Mucosa of stomach (tissue), 1 donor: ENCODE results near the gene SIRT7.
A peak's percentile ranks its signal among the peaks of the same experiment; 100 is the strongest.

Experiments
- H3K27me3 ChIP-seq: one replicate; pipeline ENCODE4 v1.7.0; 2013; ENCODE audit warnings: mild to moderate bottlenecking, low read length; ENCODE audit not compliant: control insufficient read depth, insufficient read depth
- H3K36me3 ChIP-seq: one replicate; pipeline ENCODE4 v1.7.0; 2013; ENCODE audit warnings: low read length; ENCODE audit not compliant: control insufficient read depth, insufficient read depth
- H3K4me1 ChIP-seq: one replicate; pipeline ENCODE4 v1.7.0; 2013; ENCODE audit warnings: mild to moderate bottlenecking, low read length; ENCODE audit not compliant: control insufficient read depth, insufficient read depth
- H3K4me3 ChIP-seq: one replicate; pipeline ENCODE4 v1.7.0; 2013; ENCODE audit warnings: low read length
- H3K9ac ChIP-seq: one replicate; pipeline ENCODE4 v1.7.0; 2013; ENCODE audit warnings: mild to moderate bottlenecking, low read length, moderate library complexity
- H3K9me3 ChIP-seq: one replicate; pipeline ENCODE4 v1.7.0; 2013; ENCODE audit warnings: mild to moderate bottlenecking, low read length, moderate library complexity; ENCODE audit not compliant: control insufficient read depth
- donor health status: Pancreatic carcinoma.

Gene SIRT7

DNA sequence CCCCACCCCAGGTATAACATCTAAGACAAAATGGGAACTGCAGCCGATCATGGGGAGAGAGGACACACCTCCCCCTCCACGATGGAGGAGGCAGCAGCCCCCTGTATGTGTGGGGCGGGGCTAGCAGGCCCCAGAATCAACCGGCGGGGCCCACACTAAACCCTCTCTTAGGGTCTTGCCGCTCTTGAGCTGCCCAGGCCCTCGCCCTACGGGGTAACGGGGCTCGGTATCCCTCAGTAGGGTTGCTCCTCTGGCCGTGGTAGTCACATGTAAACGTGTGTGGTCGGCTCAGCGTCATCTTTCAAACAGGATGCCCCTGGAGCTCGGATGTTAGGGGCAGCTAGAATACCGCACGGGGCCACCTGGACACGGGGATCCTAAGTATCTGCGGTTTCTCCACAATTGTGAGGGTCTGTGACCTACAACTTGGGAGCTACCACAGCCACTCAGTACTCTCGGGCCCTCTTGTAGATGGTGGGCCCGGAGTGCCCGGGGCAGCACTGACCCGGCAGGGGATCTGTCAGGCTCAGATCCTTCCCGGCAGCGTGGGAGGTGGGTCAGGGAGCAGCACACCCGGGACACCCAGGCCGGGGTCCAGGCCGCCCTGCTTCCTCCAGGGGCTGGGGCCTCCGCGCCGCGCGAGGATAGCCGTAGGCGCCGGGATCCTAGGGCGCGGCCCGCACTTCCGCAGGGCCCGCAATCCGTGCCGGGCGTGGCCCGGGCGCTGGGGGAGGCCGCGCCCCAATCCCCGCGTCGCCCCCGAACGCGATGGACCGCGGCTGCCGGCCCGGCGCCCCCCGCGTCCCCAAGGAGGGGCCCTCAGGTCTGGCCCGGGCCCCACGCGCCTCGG lies 47.6 kb downstream of the SIRT7 start:
- Histone ChIP-seq H3K36me3 (peaks cover 11% of the 10 kb centered on the region), H3K4me3 (peak overlapping the region; percentile 90), H3K9ac (peak overlapping the region; percentile 91), H3K9me3 (no peaks in the 10 kb centered on the region), H3K27me3 (no peaks in the 10 kb centered on the region), H3K4me1 (peaks cover 53% of the 10 kb centered on the region)

DNA sequence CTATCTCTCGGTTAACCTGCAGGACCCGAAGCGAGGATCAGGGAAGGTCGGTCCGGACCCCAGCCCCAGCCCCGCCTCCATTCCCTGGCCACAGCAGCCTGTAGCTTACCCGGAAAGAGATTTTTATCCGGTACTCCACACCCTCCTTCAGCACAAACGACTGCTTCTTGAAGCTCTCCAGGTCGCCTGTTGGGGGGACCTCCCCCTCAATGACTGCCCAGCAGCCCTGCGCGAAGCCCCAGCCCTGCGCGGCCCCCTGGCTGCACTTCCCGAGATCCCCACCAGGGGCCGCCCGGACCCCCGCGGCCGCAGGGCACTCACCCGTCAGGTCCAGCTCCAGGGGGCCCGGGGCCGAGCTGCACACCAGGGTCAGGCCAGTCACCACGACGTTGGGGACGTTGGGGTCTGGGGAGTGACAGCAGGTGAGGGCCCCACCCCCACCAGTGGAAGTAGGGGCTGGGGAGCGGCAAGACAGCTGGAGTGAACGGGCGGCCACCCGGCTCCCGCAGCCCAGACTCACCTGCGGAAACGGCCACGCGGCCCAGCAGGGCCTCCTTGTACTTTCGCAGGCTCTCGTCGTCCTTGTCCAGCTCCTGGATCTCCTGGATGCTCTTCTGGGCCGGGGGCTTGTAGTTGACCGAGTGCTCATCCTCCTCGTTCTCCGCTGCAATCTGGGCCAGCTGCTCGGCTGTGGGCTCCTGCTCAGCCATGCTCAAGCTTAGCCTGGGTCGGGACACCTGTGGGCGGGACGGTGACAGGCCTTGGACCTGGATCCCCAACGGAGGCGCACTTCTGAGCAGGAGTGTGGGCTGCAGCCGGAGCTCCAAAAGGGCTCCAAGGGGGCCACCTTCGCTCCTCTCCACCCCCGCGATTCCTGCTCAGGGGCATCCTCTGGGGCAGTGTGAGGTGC lies 48.5 kb downstream of the SIRT7 start:
- Histone ChIP-seq H3K27me3 (no peaks in the 10 kb centered on the region), H3K36me3 (peaks cover 11% of the 10 kb centered on the region), H3K4me3 (peak overlapping the region; percentile 90), H3K9ac (peak overlapping the region; percentile 91), H3K9me3 (no peaks in the 10 kb centered on the region), H3K4me1 (peaks cover 62% of the 10 kb centered on the region)

DNA sequence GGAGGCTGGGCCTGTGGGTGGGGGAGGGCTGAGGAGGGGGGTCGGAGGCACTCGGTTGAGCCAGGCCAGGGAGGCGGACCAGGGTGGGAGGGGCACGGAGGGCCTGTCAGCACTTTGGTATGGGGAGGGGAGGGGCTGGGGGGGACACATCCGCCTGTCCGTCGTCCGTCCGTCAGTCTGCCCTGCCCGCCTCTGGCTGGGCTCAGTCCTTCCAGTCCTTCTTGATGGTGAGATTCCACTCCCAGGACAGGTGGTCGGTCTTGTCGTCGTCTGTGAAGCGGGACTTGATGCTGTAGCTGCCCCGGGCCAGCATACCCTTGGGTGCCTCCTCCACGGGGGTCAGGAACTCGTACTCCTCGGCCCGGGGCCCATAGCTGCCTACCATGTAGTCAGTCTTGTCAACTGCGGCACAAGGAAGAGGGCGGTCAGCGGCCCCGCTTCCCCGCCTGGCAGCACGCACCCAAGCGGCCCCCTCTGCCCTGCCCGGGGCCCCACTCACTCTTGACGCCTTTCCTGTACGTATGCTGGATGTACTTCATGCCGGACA lies 49.2 kb downstream of the SIRT7 start:
- no peaks in the 10 kb centered on the region for H3K27me3 ChIP-seq
- peaks cover 69% of the 10 kb centered on the region for H3K4me1 ChIP-seq
- H3K36me3 ChIP-seq, result peaks cover 11% of the 10 kb centered on the region
- no peak overlapping the region for H3K4me3 ChIP-seq
- no peak overlapping the region for H3K9ac ChIP-seq
- H3K9me3 ChIP-seq, result no peaks in the 10 kb centered on the region

DNA sequence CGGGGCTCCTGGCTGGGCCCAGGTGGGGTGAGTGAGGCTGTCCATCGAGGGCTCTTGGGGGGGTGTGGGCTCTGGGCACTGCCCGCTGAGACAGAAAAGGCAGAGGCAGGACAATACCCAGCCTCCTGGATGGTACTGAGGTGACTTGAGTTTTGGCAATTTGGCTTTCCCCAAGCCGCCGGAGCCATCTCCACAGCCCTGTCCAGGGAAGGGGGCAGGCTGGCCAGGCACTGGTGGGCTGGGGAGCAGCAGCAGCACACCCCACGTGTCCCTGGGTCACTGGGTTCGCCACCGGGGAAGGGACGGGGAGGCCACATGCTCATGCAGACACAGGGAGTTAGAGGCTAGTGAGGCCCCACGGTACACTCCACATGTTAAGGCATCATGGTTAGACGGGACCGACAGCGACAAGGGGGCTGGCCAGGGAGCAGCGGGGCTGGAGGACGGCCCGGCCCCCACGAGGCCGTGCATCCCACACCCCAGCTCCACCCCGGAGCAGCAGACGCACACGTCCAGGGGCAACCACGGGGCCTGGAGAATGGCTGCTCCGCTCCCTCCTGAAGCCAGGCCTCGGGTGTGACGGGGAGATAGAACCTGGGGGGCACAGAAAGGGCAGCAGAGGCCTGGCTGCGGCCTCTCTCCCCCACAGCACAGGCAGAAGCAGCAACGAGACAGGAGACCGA lies 49.8 kb downstream of the SIRT7 start:
- Histone ChIP-seq H3K4me1 (peaks cover 75% of the 10 kb centered on the region), H3K27me3 (no peaks in the 10 kb centered on the region), H3K4me3 (no peak overlapping the region), H3K36me3 (peaks cover 11% of the 10 kb centered on the region), H3K9ac (peak overlapping the region; percentile 41), H3K9me3 (no peaks in the 10 kb centered on the region)

DNA sequence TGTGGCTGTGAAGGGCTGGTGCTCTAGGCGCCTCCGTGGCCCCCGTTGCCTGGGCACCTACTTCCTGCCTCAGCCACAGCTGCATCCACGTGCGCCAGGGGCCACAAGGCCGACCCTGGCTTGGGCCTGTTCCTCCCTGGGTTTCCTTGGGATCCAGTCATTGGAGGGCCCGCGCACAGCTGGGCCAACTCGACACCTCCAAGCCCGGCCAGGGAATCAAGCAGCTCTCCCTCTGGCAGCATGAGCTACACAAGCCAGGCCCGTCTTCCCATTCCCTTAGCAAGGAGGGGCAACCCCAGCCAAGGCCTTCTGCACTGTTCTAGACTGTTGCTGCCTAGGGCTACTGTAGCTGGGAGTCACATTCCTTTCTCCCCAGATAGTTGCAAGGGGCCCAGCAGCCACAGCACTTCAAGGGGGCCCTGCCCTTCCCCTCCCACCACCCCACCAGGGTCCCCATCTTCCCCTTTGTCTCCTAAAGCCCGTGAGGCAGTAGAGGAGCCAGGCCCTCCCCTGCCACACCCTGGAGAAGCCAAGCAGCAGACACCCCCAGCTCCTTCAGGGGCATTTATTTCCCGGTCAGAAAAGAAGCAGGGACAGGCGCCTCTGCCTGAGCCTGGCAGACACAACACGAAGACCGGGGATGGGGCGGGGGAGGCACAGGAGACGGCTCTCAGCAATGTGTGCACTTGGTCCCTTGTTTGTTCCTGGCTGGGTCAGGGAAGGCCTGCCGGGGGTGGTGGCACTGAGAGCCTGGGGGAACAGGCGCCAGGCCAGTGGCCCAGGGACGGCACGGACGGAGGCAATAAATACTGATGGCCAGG lies 50.6 kb downstream of the SIRT7 start:
- Histone ChIP-seq H3K27me3 (no peaks in the 10 kb centered on the region), H3K36me3 (peaks cover 11% of the 10 kb centered on the region), H3K9me3 (no peaks in the 10 kb centered on the region), H3K4me3 (no peak overlapping the region), H3K4me1 (peaks cover 81% of the 10 kb centered on the region), H3K9ac (peak overlapping the region; percentile 41)

DNA sequence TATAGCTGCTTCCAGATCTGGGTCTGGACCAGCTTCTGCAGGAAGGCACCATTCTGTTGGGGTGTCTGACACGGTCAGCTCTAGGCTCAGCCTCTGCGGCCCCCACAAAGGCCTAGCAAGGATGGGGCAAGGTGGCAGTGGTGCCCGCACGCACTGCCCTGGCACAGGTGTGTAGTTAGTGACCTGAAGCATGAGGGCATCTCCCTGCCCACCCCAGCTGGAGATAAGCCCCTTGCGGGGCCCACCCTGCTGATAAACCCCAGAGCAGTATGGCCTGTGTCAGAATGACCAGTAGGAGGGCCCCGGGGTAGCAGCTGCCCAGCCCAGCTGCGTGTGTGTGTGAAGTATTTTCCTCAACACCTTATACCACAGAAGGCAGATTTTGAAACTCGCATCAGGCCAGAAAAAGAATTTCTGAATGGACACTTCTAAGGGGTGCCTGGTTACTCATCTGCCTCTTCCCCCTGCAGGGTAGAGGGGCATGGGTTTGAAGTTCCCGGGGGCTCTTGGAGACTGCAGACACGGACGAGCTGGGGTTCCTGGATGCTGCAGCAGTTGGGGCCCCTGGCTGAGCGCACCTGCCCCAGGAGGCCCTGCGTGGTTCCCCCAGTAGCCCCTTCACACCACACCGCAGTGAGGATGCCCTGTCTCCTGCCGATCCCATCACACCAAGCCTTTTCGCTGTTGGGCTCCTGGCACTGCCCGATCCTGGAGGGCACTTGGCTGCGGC lies 51.4 kb downstream of the SIRT7 start:
- Histone ChIP-seq H3K9ac (peak overlapping the region; percentile 27), H3K27me3 (no peaks in the 10 kb centered on the region), H3K9me3 (no peaks in the 10 kb centered on the region), H3K4me1 (peaks cover 82% of the 10 kb centered on the region), H3K36me3 (peaks cover 11% of the 10 kb centered on the region), H3K4me3 (no peak overlapping the region)

DNA sequence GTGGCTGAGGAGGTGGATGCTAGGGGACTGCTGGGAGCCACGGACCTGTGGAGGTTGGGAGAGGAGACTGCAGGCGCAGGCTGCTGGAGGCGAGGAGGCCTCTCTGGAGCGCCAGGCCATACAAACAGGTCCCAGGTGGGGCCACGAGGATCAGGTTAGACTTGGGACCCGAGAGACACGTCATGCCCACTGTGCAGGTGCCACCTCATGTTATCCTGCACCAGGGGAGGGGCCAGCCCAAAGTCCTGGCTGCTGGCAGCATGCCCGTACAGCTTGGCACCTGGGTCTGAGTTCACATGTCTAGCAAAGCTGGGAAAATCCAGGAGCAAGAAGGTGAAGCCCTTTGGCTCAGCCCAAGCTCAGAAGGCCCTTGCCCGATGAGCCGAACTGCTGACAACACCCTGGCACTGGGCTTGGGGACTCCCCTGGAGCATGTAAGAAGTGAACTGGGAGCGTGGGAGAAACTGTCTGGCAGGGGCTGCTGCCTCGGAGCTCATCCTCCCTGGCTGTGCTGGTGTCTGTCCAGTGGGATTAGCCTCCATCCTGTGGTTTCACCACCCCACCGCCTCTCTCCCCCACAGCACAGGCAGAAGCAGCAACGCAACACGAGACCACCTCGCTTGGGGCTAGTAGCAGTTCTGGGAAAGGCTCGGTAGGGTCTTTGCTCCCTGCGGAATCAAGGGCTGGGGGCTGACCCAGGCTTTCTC lies 52.1 kb downstream of the SIRT7 start:
- Histone ChIP-seq H3K9me3 (no peaks in the 10 kb centered on the region), H3K4me1 (peaks cover 83% of the 10 kb centered on the region), H3K27me3 (no peaks in the 10 kb centered on the region), H3K9ac (peak overlapping the region; percentile 46), H3K4me3 (no peak overlapping the region), H3K36me3 (peaks cover 11% of the 10 kb centered on the region)

DNA sequence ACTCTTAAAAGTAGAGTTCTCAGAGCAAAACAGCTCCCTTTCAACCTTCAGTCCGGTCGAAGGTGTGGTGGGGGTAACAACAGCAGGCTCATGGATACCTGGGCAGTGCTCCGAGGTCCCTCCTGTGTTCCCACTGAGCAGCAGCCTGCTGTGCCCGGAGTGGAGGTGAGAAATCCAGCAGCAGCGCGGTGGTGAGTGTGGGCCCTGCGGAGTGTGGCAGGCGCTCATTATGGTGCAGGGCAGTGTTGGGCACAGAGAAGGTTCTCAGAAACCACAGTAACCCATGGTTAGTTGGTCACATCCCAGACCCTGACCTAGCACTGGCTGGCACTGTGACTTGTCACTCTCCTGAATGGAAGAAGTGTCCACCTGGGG lies 52.6 kb downstream of the SIRT7 start:
- peaks cover 83% of the 10 kb centered on the region for H3K4me1 ChIP-seq

DNA sequence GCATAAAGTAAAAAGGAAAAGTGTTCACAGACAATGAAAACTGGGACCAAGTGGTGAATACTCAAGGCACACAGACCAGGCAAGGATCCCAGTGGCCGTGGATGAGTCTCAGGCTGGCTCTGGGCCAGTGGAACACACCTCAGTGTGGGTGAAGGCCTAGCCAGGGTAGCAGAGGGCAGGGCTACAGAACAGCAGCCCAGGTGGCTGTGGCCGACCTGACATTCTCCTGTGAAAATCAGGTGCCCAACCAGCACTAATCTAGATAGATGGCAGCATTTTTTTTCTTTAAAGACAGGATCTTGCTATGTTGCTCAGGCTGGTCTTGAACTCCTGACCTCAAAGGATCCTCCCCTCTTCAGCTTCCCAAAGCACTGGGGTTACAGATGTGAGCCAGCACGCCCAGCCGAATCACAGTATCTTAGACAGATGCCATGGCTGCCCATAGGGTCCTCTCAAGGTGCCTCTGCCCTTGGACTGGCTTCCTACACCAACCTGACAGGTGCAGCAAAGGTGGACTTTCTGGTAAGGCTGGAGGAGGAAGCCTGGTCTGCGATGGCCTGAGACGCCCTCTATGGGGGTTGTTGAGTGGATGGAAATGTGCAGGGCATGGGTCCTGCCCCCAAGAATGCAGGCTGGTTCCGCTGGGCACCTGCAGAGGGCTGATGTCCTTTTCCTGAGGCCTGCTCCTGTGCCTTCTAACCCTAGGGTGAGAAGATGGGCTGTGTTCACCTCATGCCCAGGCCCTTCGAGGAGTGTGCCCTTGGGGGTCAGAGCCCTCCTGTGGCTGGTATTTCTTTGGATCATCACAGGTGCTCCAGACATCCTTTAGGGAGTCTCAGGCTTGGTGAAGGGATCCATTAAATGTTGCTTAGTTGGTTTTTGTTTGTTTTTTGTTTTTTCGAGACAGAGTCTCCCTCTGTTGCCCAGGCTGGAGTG lies 53.9 kb downstream of the SIRT7 start:
- peak overlapping the region; percentile 24 for H3K9ac ChIP-seq

More for the DNA sequence above, 52.6 kb downstream of the SIRT7 start:
- Histone ChIP-seq H3K27me3 (no peaks in the 10 kb centered on the region), H3K9ac (peak overlapping the region; percentile 46), H3K9me3 (no peaks in the 10 kb centered on the region), H3K4me3 (no peak overlapping the region), H3K36me3 (peaks cover 11% of the 10 kb centered on the region)

More for the DNA sequence above, 53.9 kb downstream of the SIRT7 start:
- H3K4me3 ChIP-seq, result no peak overlapping the region
- H3K27me3 ChIP-seq, result no peaks in the 10 kb centered on the region
- H3K9me3 ChIP-seq, result no peaks in the 10 kb centered on the region
- H3K36me3 ChIP-seq, result peaks cover 5% of the 10 kb centered on the region
- H3K4me1 ChIP-seq, result peaks cover 76% of the 10 kb centered on the region
